NCI-H2029 treated with DMSO at 0.1 percent for 48 hours (cell line): Measurements from ENCODE around the gene POLN.
"Not testable (repeated sequence)": the region's sequence is repeated elsewhere in the genome, so short reads cannot be mapped to it uniquely, and the experiment has no call there.

Experiments
- DNase-seq: peaks from one replicate; lab custom pipeline; 2025; lab: John Stamatoyannopoulos, UW

Gene POLN

GRCh38 chr4:2163311-2163821 lies 78.6 kb downstream of the POLN start:
- no peak for DNase-seq

DNA sequence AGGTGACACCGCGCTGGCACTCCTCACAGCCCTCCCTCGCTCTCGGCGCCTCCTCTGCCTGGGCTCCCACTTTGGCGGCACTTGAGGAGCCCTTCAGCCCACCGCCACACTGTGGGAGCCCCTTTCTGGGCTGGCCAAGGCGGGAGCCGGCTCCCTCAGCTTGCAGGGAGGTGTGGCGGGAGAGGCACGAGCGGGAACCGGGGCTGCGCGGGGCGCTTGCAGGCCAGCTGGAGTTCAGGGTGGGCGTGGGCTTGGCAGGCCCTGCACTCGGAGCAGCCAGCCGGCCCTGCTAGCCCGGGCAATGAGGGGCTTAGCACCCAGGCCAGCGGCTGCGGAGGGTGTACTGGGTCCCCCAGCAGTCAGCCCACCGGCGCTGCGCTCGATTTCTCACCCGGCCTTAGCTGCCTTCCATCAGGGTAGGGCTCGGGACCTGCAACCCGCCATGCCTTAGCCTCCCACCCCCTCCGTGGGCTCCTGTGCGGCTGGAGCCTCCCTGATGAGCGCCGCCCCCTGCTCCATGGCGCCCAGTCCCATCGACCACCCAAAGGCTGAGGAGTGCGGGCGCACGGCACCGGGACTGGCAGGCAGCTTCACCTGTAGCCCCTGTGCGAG lies 80.7 kb downstream of the POLN start:
- DNase-seq = not testable (repeated sequence)

DNA sequence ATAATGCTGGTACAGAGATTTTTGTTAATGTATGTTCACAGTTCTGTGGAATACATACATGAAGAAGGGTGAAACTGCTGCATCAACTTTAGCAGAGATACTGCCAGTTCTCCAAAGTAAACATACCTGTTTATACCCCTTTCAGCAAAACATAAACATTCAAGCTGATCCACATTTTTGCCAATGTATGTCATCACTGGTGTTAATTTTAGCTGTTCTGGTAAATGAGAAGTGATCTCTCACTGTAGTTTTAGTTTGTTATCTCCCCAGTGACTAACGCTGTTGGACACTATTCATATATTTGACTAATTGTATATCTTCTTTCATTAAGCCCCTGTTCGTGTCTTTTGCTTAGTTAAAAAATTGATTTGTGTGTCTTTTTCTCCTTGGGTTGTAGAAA lies 82.0 kb downstream of the POLN start:
- DNase-seq = no peak

GRCh38 chr4:2155246-2155645 lies 86.7 kb downstream of the POLN start:
- no peak for DNase-seq

GRCh38 chr4:2154215-2154740 lies 87.6 kb downstream of the POLN start:
- DNase-seq = no peak

DNA sequence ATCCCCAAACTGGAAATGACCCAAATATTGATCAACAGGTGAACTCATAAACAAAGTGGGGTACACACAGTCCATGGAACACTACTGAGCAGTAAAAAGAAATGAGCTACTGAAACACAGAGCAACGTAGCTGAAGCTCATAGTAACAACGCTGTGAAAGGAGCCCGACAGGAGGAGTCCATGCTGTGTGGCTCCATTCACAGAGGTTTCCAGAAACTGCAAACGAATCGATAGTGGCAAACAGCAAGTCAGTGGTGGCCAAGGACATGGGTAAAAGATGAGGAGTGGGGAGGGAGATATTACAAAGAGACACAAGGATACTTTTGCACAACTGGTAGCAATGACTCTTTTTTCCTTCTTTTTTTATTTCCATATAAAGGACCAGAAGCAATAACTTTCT lies 90.4 kb downstream of the POLN start:
- DNase-seq = no peak

DNA sequence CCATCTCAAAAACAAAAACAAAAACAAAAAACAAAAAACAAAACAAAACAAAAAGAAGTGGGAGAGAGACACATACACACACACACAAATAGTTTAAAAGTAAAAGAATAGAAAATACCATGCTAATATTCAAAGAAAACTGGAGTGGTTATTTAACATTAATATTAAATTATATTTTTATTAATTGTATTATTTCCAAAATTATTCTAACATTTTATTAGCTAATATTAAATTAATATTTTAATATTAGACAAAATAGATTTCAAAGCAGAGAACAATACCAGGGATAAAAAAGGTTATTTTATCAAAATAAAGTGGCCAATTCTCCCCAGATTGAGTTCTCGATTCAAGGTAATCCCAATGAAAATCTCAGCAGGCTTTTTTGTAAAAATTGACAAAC lies 91.8 kb downstream of the POLN start:
- no peak for DNase-seq

GRCh38 chr4:2142630-2143427 lies 99.1 kb downstream of the POLN start:
- DNase-seq = no peak

DNA sequence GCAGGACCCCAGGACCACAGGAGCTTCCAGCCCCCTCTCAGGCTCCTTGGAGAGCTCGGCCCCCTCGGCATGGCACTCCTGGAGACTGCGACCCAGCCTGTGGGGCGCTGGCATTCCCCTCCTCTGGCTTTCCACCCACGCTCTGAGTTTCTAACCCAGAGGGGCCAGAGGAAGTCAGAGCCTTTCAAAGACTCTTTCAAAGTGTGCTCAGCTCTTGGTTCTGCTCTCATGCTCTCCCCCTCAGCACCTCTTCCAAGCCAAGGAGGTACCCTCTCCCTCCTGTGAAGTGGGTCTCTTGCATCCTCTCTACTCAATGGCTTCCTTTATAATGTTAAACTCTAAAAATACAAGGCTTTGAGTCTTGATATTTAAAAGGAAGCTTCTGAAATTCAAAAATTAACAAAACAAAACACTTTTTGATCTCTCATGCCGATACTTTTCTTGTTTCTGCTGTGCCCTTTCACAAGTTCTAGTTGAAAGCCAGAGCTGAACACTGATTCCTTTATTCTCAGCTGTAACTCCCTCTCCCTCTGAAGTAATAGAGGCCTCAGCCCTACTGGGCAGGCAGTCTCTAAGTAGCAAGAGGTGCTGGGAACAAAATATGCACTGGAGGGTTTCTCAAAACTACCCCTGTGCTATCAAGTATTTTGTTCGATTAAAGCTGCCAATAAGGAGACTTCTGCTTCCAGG lies 100.0 kb downstream of the POLN start:
- DNase-seq = no peak

DNA sequence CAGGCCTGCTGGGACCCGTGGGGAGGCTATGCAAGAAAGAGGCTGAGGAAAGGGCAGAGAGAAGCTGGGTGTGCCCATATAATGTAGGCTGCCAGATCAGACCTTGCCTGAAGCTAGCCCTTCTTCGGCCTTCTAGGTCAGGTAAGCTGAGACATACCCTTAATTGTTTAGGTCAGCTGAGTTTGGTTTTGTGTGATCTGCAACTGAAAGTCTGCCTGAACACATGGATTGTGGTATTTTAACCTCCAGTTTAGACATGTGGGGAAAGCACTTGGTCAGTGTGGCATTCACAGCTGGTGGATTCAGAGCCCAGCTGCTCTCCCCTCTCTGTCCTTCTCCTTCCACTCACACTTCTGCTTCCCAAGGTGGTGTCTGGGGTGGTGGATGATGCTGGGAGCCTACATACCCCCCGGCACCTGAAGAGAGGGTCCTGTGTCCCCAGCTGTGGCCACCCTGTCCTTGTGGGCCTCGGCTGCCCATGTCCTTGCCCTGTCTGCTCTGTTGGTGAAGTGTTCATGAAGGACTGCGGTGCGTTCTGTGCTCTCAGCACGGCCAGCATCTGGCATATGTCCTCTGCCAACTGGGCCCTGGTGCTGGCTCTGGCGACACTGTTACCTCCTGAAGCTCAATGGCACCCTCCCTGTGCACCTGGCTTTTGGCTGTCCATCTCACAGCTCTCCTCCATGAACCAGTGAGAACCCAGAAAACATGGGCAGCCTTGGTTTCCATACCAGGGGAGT lies 100.7 kb downstream of the POLN start:
- no peak for DNase-seq

GRCh38 chr4:2138846-2139500 lies 102.9 kb downstream of the POLN start:
- DNase-seq = no peak

DNA sequence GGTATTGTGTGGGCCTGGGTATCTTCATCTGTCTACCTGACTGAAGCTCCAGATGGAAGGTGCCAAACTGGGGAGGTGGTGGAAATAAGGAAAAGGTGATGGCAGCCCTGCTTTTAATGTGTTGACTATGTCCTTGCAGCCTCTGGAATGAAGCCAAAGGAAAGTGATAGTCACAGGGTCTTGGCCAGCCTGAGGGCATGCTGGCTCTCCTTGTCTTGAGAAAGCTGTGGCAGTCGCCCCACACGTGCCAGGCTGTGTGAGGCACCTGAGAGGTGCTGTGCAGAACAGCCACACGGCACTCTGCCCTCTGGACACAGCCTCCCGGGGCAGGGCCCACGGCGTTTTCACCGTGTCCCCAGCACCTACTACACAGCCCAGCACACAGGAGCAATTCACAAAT lies 105.2 kb downstream of the POLN start:
- no peak for DNase-seq

GRCh38 chr4:2135083-2135482 lies 106.8 kb downstream of the POLN start:
- DNase-seq = peak; percentile 73

DNA sequence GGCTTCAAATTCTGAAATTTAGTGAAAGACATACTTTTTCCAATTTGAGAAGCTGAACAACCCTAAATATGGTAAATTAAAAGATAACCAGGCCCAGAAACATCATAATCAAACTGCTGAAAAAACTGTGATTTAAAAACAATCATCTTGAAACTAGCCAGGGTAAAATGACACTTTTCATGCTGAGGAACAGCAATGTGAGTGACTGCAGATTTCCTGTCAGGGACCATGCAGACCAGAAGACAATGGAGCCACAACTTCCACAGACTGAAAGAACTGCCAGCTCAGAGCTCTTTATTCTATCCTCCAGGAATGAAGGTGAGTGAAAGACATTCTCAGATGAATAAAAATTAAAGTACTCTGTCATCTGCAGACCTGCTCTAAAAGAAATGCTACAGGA lies 109.5 kb downstream of the POLN start:
- no peak for DNase-seq

- no peak for DNase-seq
Measured at GRCh38 chr4:2127609-2128332, 114.2 kb downstream of the POLN start.

- no peak for DNase-seq
Measured at GRCh38 chr4:2126309-2127043, 115.4 kb downstream of the POLN start.

- no peak for DNase-seq
Measured at GRCh38 chr4:2125831-2126230, 116.1 kb downstream of the POLN start.

DNA sequence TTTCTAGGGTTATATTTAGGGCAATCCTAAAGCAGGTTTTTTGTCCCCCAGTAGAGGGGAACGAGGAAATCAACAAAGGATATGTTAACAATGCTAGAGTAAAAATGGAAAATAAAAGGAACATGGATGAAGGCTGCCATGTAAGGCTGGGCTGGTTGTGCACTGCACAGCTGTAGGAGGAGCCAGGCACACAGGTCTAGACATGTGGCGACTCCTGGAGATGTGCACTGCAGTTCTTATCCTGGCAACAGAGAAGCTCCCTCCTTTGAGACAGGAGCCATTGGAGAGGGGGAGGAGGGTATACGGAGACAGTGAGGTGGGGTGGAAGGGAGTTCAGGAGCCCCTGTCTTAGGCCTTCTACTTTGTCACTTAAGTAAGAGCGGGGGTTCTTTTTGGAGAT lies 116.9 kb downstream of the POLN start:
- DNase-seq = no peak

DNA sequence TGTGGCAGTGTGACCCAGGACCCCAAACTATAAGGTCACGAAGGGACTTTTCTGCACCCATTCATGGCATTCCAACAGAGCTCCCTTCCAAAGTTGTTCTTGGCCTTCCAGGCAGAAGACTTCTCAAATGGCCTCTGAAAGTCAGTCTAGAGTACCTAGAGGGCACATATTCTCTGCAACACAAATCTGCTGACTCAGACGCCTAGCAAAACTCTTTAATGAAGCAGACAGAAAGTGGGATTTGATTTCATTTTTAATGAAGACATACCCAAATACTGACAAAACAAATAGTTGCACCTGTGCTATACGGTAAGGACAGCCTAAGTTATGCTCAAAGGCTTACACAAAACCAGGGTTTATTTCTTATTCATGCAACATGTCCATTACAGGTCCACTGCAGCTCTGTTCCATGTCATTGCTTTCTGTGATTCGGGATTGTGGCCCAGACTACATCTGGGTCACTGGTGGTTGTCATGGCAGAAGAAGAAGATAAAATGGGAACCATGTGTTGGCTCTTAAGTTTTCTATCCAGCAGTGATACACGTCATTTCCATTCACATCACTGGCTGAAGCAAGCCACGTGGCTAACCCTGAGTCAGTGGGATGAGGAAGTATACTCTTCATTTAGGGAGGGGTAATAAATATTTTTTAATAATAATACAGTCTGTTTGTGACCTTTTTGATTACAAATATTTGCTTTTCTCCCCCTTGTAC lies 125.1 kb downstream of the POLN start:
- no peak for DNase-seq
